Suprapubic skin (tissue), 3 donors: ENCODE results near the gene PNMA8A.

Source experiments
- CTCF ChIP-seq, 2 donors: fragments of 200-600 bp in 1 of 2; fragments of 450-650 bp in 1 of 2; sonication (generic) in 1 of 2; IDR thresholded peaks; one replicate each; pipeline ENCODE4 v1.5.1; 2016 to 2019; ENCODE audit warnings: antibody characterized with exemption in 2 of 2, mild to moderate bottlenecking in 1 of 2, moderate library complexity in 1 of 2
- POLR2A ChIP-seq, 2 donors: fragments of 450-650 bp; IDR thresholded peaks; one replicate each; pipeline ENCODE4 v1.6.1; 2017; ENCODE audit warnings: antibody characterized with exemption in 2 of 2, mild to moderate bottlenecking in 2 of 2, moderate library complexity in 2 of 2

- TF ChIP-seq CTCF (IDR thresholded peaks at IDR 0.05) = no peak
- TF ChIP-seq POLR2A (IDR thresholded peaks at IDR 0.05) = no peak
Observed at GRCh38 chr19:46451352-46451751, 20.0 kb downstream of the PNMA8A start.
